Measurements from ENCODE around the gene PLCL2. TPM values are rescaled to one million over a fixed set of nuclear protein-coding genes. Genes with fewer than 3 reads are reported as not detected.

PLCL2 gene
- total and polyA plus RNA-seq, 7 donors: 8.0 to 12.6 (median 11.6) TPM

DNA sequence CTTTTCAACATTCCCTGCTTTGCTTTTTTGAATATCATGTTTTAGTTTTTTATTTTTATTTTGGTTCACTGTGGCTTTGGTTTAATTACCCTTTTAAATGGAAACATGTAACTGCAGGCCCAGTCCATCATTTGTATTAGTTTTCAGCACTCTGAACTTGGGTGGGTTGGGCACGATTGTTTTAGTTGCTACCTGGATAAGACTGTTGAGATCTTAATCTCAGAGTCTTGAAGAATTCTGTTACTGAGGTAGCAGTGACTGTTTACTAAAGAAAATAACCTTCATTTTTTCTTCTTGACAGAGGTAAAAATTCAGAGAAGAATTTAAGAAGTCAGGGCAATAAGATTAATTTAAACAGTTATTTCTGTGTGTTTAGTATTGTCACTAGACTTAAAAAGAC, 15.2 kb downstream of the PLCL2 start:
- intact Hi-C loops (cut with DNase I): no loop called here
- Histone ChIP-seq H3K4me3 (no peak overlapping the region), H3K36me3 (no peaks in the 10 kb centered on the region), H3K27me3 (no peaks in the 10 kb centered on the region), H3K4me1 (peaks cover 0 to 7% (median 0%) of the 10 kb centered on the region in 4 donors), H3K27ac (no peak overlapping the region), H3K9me3 (no peaks in the 10 kb centered on the region)
- 65 to 75% methylated on average over 1 of the region's 1 CpG for WGBS, 2 donors
- TF ChIP-seq, protein P1, sequence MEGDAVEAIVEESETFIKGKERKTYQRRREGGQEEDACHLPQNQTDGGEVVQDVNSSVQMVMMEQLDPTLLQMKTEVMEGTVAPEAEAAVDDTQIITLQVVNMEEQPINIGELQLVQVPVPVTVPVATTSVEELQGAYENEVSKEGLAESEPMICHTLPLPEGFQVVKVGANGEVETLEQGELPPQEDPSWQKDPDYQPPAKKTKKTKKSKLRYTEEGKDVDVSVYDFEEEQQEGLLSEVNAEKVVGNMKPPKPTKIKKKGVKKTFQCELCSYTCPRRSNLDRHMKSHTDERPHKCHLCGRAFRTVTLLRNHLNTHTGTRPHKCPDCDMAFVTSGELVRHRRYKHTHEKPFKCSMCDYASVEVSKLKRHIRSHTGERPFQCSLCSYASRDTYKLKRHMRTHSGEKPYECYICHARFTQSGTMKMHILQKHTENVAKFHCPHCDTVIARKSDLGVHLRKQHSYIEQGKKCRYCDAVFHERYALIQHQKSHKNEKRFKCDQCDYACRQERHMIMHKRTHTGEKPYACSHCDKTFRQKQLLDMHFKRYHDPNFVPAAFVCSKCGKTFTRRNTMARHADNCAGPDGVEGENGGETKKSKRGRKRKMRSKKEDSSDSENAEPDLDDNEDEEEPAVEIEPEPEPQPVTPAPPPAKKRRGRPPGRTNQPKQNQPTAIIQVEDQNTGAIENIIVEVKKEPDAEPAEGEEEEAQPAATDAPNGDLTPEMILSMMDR (IDR thresholded peaks at IDR 0.05): no peak
- TF ChIP-seq POLR2A (IDR thresholded peaks at IDR 0.05) (no peak), POLR2AphosphoS5 (IDR thresholded peaks at IDR 0.05) (no peak), EP300 (IDR thresholded peaks at IDR 0.05) (no peak)
- DNase-seq: no peak

DNA sequence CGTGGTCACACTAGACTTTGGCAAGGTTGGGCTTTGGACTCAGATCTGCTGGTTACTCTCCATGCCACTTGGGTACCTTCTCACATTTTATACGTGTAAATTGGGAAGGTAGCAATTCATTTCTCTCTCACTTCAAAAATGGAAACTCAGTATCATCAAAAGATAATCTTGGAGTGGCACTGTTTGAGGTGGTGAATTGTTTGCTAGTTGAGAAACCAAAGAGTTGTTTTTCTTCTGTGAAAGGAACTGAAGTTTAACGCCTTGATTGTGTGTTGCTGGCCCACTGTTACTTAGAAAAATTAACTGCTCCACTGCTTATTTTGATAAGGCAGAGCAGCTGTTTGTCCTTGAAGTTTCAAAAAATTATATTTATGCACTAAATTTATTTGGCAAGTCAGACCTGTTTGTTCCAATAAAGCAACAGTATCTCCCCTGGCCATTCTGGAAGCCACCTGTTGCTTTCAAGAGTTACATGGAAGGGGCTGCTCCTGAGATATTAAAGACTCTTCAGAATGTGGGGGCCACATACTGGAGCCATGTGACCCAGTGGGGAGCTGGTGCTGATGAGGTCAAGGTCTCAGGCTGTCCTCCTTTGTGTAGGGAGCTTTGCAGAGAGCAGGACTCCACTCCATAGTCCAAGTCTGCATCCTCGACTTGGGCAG, 16.2 kb downstream of the PLCL2 start:
- Histone ChIP-seq H3K27me3 (no peaks in the 10 kb centered on the region), H3K4me1 (peaks cover 0 to 7% (median 0%) of the 10 kb centered on the region in 4 donors), H3K27ac (no peak overlapping the region), H3K9me3 (no peaks in the 10 kb centered on the region), H3K4me3 (no peak overlapping the region), H3K36me3 (no peaks in the 10 kb centered on the region)
- intact Hi-C loops (cut with DNase I): no loop called here
- no peak for DNase-seq
- no peak for TF ChIP-seq POLR2AphosphoS5 (IDR thresholded peaks at IDR 0.05)
- TF ChIP-seq EP300 (IDR thresholded peaks at IDR 0.05): no peak
- TF ChIP-seq, protein P1 (IDR thresholded peaks at IDR 0.05): no peak
- no peak for TF ChIP-seq POLR2A (IDR thresholded peaks at IDR 0.05)
- WGBS, 2 donors: 65 to 78% methylated on average over 4 of the region's 4 CpGs

DNA sequence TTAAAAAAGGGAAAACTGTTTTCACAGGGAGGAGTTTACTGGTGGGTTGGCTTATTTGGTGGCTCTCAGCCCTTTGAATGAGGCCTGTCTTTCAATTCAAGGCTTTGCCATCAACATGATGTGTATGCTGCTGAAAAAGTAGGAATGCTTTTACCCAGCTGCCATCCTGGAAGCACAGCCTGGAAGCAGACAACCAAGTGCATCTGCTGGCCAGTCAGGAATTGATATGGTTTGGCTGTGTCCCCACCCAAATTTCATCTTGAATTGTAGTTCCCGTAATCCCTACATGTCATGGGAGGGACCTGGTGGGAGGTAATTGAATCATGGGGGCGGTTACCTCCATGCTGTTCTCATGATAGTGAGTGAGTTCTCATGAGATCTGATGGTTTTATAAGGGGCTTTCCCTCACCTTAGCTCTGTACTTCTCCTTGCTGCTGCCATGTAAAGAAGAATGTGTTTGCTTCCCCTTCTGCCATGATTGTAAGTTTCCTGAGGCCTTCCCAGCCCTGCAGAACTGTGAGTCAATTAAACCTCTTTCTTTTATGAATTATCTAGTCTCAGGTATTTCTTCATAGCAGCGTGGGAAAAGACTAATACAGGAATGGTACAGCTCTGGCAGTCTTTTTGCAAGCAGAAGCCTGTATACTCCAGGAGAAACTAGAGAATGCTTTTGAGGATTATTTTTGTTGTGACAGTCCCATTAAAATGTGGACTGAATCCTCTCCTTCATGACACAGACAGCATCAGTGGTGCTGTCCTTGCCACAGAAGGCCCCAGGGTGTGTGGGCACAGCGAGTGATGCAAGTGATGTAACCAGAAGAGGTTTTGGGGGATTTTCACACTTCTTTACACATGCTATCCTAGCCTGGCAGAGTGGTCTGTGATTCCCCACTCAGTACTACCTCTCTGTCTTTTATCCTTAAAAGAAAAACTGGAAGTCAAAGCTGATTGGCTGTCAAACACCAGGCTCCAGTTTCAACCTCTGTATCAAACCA, 20.0 kb downstream of the PLCL2 start:
- no peak overlapping the region for H3K4me3 ChIP-seq
- no peak for DNase-seq
- H3K27ac ChIP-seq: no peak overlapping the region
- 89 to 94% methylated on average over 4 of the region's 4 CpGs for WGBS, 2 donors
- H3K36me3 ChIP-seq: no peaks in the 10 kb centered on the region
- TF ChIP-seq EP300 (IDR thresholded peaks at IDR 0.05): no peak
- TF ChIP-seq POLR2AphosphoS5 (IDR thresholded peaks at IDR 0.05): no peak
- TF ChIP-seq POLR2A (IDR thresholded peaks at IDR 0.05): no peak
- TF ChIP-seq, protein P1 (IDR thresholded peaks at IDR 0.05): no peak
- intact Hi-C loops (cut with DNase I): no loop called here
- no peaks in the 10 kb centered on the region for H3K9me3 ChIP-seq
- H3K27me3 ChIP-seq: no peaks in the 10 kb centered on the region
- H3K4me1 ChIP-seq: peaks cover 0 to 6% (median 0%) of the 10 kb centered on the region in 4 donors

DNA sequence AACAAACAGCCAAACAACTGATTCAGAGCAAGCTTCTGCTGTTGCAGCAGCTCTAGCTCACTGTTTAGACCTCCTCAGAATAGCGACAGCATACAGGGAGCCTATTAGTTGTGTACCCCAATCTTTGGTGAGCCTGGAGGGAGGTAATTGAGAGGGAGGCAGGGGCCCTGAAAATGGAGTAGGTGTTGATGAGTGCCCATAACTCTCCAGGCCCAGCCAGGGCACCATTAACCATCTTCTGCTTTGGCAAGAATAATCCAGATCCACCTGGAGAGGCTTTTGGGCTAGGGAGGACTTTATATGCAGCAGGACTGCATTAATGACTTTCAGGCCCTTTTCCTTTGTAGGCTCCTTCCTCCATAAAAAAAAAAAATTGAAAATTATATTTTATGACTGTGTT, 20.9 kb downstream of the PLCL2 start:
- no peak for DNase-seq
- intact Hi-C loops (cut with DNase I): no loop called here
- Histone ChIP-seq H3K9me3 (no peaks in the 10 kb centered on the region), H3K4me1 (peaks cover 0 to 6% (median 0%) of the 10 kb centered on the region in 4 donors), H3K27me3 (no peaks in the 10 kb centered on the region), H3K27ac (no peak overlapping the region), H3K4me3 (no peak overlapping the region), H3K36me3 (no peaks in the 10 kb centered on the region)
- no peak for TF ChIP-seq POLR2AphosphoS5 (IDR thresholded peaks at IDR 0.05)
- TF ChIP-seq, protein P1 (IDR thresholded peaks at IDR 0.05): no peak
- no peak for TF ChIP-seq POLR2A (IDR thresholded peaks at IDR 0.05)
- no peak for TF ChIP-seq EP300 (IDR thresholded peaks at IDR 0.05)
- WGBS, 2 donors: 90 to 95% methylated on average over 1 of the region's 1 CpG
